ENCODE data around the gene NIPAL4. TPM values are rescaled to one million over a fixed set of nuclear protein-coding genes. Genes with fewer than 3 reads are reported as not detected.

The NIPAL4 gene
- total RNA-seq: 14.9 and 22.1 TPM in 2 replicates

GRCh38 chr5:157459715-157460599 is at the start of gene NIPAL4:
NIPAL4 (plus strand) TSS chr5:157460213; CDS start chr5:157460321, 108 bp downstream.

Other genes starting within 250 kb of the NIPAL4 start
- 10.8 and 11.7 TPM in 2 replicates for gene CYFIP2, start 194.1 kb upstream of the NIPAL4 start, total RNA-seq
- 3.2 and 5.0 TPM in 2 replicates for gene ADAM19, start 115.6 kb downstream of the NIPAL4 start, total RNA-seq
- gene SOX30, start 192.2 kb downstream of the NIPAL4 start, total RNA-seq: not detected in 2 replicates
- not detected in 2 replicates for gene C5orf52, start 211.3 kb downstream of the NIPAL4 start, total RNA-seq

Data from airway epithelial cell (primary cell).